GM12891 (cell line): ENCODE data around the gene TFR2.

Experiments used
- DNase-seq: peaks from one replicate; pipeline ENCODE4 v3.0.0; 2011; ENCODE audit warnings: low spot score; ENCODE audit not compliant: insufficient read length
- FAIRE-seq: peaks from 2 replicates; lab custom pipeline; 2011; peaks lifted over from hg19 to GRCh38; lab: Jason Lieb, UNC
- PAX5 ChIP-seq: IDR thresholded peaks from 2 replicates; pipeline ENCODE4 v1.6.1; 2011; ENCODE audit warnings: low read length, moderate library complexity, mild to moderate bottlenecking; ENCODE audit not compliant: insufficient read depth, severe bottlenecking
- POLR2A ChIP-seq: IDR thresholded peaks from 2 replicates; pipeline ENCODE4 v1.6.1; 2011; ENCODE audit warnings: low read depth, low read length, control low read depth
- POLR2AphosphoS5 ChIP-seq: IDR thresholded peaks from 2 replicates; pipeline ENCODE4 v1.6.1; 2011; ENCODE audit warnings: low read depth, low read length, control low read depth
- POU2F2 ChIP-seq: IDR thresholded peaks from 2 replicates; pipeline ENCODE4 v1.6.1; 2011; ENCODE audit warnings: low read depth, mild to moderate bottlenecking, control low read depth, low read length, moderate library complexity
- SPI1 ChIP-seq: IDR thresholded peaks from 2 replicates; pipeline ENCODE4 v1.6.1; 2011; ENCODE audit warnings: low read depth, low read length, control low read depth
- TAF1 ChIP-seq: IDR thresholded peaks from 2 replicates; pipeline ENCODE4 v1.6.1; 2011; ENCODE audit warnings: low read depth, low read length, control low read depth

TFR2 gene

DNA sequence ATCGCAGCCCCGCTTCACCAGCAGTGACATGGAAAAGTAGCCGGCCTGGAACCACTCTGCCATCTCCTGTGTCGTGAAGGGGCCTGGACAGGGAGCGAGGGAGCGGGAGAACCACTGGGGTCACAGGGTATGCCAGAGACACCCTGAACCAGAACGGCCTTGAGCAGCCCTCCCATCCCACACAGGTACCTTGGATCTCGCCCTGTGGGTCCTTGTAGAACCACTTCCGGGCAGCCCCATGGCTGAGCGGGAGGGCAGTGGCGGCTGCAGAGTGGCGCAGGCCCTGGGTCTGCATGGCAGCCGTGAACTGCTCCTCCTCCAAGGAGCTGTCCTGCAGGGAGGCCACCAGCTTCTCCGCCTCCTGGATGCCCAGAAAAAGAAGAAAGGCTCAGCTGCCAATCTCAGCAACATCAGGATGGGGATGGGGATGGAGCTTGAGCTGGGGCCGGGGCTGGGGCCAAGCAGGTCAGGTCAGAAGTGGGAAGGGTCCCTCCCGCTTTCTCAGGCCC is 43.2 kb upstream of the TFR2 start:
- no peak for DNase-seq
- TF ChIP-seq SPI1 = no peak
- no peak for TF ChIP-seq TAF1
- TF ChIP-seq POLR2A = no peak
- no peak for TF ChIP-seq POU2F2
- no peak for TF ChIP-seq POLR2AphosphoS5
- no peak for TF ChIP-seq PAX5
- FAIRE-seq = no peak

GRCh38 chr7:100683659-100684533 is 42.5 kb upstream of the TFR2 start:
- DNase-seq = peak; percentile 16
- no peak for TF ChIP-seq SPI1
- TF ChIP-seq POLR2A = no peak
- no peak for TF ChIP-seq TAF1
- TF ChIP-seq PAX5 = no peak
- TF ChIP-seq POLR2AphosphoS5 = no peak
- no peak for TF ChIP-seq POU2F2
- FAIRE-seq = no peak

DNA sequence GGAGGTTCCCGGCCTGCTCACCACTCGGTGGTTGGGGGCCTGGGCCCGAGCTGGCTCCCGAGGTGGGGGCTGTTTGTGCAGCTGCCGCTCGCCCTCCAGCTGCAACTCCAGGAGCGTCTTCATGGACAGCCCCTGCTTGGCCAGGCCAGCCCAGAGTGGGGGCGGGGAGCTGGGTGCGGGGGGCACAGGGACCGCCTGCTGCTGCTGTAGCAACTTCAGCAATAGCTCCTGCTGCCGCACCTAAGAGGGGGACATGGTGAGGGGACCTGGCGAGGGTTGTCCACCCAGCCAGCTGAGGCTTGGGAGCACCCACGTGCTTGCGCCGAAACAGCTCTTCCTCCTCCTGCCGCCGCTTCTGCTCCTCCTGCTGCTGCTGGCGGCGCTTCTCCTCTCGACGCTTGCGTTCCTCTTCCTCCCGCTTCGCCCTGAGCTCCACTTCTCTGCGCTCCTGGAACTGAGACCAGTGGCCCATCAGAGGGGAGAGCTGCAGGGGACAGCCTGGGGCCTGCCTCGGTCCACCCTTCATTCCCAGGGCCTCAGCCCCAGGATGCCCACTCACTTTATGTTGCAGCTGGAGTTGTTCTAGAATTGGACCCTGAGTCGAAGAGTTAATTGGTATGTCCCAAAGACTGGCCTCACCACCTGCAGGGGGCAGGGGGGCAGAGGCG is 41.8 kb upstream of the TFR2 start:
- DNase-seq (peak; percentile 15), FAIRE-seq (no peak)
- no peak for TF ChIP-seq POLR2A
- TF ChIP-seq SPI1 = no peak
- TF ChIP-seq TAF1 = no peak
- no peak for TF ChIP-seq POLR2AphosphoS5
- no peak for TF ChIP-seq PAX5
- TF ChIP-seq POU2F2 = no peak

DNA sequence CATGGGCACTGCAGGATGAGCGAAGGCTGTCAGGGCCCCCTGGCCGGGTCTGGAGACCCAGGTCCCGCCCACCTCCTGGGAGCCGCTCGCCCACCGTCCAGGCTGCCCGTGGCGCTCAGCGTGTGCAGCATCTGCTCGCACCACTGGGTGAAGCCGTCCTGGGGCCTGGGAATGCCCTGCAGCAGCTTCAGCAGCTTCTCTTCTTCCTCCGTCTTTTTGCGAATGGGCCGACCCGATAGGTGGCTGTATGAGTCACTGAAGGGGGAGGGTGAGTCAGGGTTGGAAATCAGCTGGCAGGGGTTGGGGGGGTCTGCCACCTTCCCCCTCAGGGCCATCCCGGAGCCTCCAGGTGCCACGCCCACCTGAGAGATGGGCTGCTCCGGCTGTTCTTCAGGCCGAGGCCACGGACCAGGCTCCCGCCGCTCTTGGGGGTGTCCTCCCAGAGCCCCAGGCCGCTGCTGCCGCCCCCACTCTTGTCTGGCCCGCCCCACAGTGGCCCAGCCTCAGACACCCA is 40.9 kb upstream of the TFR2 start:
- no peak for TF ChIP-seq POLR2A
- no peak for TF ChIP-seq TAF1
- FAIRE-seq (no peak), DNase-seq (peak; percentile 18)

DNA sequence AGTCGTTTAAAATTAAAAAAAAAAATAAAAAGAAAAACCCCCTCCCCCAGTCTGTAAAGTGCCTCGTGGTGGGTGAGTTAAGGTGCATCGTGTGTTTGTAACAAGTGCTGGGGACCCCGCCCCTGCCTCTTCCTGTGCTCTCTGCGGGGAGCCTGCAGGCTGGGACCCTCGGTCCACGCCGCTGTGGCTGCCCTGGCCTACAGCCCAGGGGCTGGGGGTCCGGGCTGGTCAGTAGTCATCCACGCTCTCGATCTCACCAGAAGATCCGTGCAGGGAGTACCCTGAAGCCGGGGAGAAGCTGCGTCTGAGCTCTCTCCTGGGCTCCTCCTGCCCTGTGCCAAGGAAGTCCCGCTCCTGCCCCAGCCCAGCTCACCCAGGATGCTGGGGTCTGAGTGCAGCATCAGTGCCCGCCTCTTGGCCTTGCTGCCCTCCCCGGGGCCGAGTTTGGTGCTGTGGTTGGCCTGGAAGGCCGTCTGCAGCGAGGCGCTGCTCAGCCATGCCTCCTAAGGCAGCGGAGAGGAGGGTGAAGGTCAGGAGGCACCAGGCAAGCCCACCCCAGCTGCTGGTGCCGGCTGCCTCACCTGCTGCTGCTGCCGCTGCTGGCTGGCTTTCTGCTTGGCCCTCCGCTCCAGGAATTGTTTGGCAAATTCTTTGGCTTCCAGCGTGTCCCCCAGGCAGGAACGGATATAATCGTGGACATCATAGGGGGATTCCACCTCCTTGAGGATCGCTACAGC is 40.3 kb upstream of the TFR2 start:
- no peak for FAIRE-seq

GRCh38 chr7:100680576-100681271 is 39.4 kb upstream of the TFR2 start:
- FAIRE-seq (no peak), DNase-seq (peak; percentile 19)
- 0 out of 2 replicates have a peak, but pooled peaks have one; percentile 46 for TF ChIP-seq POLR2AphosphoS5
- TF ChIP-seq SPI1 = no peak
- TF ChIP-seq POLR2A = 0 out of 2 replicates have a peak, but pooled peaks have one; percentile 50

More for the DNA sequence above, 40.3 kb upstream of the TFR2 start:
- no peak for TF ChIP-seq POLR2A
- TF ChIP-seq SPI1 = no peak
- no peak for TF ChIP-seq POU2F2
- TF ChIP-seq TAF1 = no peak
- TF ChIP-seq POLR2AphosphoS5 = no peak
- TF ChIP-seq PAX5 = no peak
- peak; percentile 25 for DNase-seq

GRCh38 chr7:100679927-100680575 is 38.7 kb upstream of the TFR2 start:
- no peak for FAIRE-seq
- TF ChIP-seq POLR2AphosphoS5 = no peak; the same call in 1 of the 2 replicates
- no peak for TF ChIP-seq TAF1
- TF ChIP-seq SPI1 = no peak
- TF ChIP-seq POLR2A = no peak; the same call in 1 of the 2 replicates
- DNase-seq = peak; percentile 20

- DNase-seq = peak; percentile 12
- TF ChIP-seq PAX5 (no peak), SPI1 (no peak), POU2F2 (no peak), TAF1 (no peak), POLR2AphosphoS5 (no peak), POLR2A (no peak)
- no peak for FAIRE-seq
These were observed 38.0 kb upstream of the TFR2 start for GRCh38 chr7:100679129-100679926.
